Measurements from ENCODE around the gene BCR.

DNA sequence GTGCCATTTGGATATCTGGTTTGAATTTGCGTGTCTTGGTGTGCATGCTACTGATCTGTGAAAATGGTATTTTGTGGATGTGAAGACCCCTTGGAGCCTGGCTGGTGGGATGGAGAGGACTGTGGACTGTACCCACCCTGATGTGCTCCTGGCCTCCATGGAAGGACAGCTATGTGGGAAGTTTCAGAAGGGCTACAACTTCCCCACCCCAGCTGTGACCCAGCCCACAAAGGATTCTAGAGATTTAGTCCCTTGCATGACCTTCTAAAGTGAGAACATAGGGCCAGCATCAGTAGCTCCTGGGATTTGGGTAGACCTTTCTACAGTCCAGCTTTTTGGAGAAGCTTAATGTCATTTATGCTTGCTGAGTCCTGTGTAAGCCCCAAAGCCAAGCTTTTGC lies 173.4 kb downstream of the BCR start:
- TF ChIP-seq, protein P1, sequence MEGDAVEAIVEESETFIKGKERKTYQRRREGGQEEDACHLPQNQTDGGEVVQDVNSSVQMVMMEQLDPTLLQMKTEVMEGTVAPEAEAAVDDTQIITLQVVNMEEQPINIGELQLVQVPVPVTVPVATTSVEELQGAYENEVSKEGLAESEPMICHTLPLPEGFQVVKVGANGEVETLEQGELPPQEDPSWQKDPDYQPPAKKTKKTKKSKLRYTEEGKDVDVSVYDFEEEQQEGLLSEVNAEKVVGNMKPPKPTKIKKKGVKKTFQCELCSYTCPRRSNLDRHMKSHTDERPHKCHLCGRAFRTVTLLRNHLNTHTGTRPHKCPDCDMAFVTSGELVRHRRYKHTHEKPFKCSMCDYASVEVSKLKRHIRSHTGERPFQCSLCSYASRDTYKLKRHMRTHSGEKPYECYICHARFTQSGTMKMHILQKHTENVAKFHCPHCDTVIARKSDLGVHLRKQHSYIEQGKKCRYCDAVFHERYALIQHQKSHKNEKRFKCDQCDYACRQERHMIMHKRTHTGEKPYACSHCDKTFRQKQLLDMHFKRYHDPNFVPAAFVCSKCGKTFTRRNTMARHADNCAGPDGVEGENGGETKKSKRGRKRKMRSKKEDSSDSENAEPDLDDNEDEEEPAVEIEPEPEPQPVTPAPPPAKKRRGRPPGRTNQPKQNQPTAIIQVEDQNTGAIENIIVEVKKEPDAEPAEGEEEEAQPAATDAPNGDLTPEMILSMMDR (IDR thresholded peaks at IDR 0.05; ENCODE audit: insufficient read depth, low read length, poor library complexity, severe bottlenecking) = no peak
- TF ChIP-seq EZH2phosphoT487 (conservative IDR thresholded peaks at IDR 0.05; ENCODE audit: low read length) = no peak
